GM19468 (cell line): Measurements from ENCODE around the gene TTC38.
"Not testable (repeated sequence)": the region's sequence is repeated elsewhere in the genome, so short reads cannot be mapped to it uniquely, and the experiment has no call there.

ENCODE experiments used
- ATAC-seq: cut with Tn5 transposase; IDR thresholded peaks from one replicate; pipeline ENCODE4 v1.9.1; 2021; ENCODE audit warnings: mild to moderate bottlenecking, moderate library complexity, moderate number of reproducible peaks; ENCODE audit not compliant: unreplicated experiment; ENCODE audit errors: extremely low read depth

Gene TTC38

DNA sequence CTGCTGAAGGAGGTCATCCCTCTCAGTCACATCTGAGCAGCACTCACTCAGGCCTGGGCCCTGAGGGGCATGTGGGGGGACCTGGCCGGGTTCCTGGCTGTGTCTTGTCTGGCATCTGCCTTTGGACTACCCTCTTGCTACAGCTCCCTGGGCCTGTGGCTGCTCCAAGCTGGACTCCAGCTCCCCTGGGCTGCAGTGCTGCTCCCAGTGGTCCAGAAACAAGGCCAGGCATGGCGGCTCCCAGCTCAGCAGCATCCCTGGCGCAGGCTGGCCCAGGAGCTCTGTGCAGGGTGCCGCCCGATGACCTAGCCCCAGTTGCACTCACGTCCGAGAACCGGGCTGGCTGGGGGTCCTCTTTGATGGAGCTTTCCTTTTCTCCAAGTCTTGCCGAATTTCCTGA, 23.0 kb upstream of the TTC38 start:
- ATAC-seq, result no peak

DNA sequence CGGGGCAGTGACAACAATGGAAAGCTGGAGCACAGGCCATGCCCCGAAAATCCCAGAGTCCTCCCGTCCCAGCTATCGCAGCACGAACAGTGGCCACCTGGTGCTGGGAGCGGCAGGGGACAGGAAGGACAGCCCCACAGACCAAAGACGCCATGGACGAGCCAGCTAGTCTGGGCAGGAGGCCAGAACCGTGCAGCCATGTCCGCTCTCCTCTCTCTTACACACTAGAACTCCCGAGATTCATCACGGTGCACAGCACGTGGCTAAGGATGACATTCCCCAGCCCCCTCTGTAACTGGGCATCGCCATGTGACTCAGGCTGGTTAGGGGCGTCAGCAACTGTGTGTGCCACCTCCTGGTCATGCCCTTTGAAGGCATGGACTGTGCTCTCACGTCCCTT, 22.3 kb upstream of the TTC38 start:
- no peak for ATAC-seq

DNA sequence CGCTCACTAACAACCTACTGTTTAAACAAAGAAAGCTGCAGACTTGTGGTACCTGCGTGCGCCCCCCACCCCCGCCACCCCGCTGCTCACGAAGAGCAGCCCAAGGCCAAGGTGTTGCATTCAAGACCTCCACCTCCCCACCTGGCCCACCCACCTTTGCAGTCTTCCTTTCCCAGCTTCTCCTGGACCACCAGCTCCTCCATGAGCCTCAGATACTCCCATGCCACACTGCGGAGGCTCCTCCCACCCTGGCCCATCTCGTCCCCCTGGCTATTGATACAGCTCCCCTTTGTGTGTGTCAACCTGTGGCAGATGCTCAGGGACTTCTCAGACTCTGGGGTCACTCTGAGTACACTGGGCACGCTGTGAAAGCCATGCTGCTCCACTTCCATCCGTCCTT, 21.6 kb upstream of the TTC38 start:
- ATAC-seq, result no peak

DNA sequence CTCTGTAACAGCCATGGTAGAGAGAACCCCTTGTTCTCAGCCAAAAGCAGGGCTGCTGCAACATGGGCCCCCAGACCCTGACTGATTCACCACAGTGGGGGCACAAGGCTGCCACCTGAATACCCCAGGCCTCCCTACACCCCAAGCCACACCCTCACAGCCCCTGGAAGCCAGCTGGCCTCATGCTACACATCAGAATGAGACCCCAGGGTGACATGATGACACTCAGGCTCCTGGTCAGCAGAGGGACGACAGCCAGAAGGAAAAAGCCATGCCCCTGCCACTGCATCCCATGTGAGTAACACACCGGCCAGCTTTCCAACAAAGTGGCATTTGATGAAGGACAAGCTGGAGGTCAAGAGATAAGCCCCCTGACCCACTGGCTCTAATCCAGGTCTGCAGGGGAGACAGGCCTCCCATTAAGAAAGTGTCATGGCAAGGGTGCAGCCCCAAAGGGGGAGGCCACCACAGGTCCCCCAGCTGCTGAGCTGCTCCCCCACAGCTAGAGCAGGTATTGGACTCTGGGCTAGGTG, 20.3 kb upstream of the TTC38 start:
- no peak for ATAC-seq

DNA sequence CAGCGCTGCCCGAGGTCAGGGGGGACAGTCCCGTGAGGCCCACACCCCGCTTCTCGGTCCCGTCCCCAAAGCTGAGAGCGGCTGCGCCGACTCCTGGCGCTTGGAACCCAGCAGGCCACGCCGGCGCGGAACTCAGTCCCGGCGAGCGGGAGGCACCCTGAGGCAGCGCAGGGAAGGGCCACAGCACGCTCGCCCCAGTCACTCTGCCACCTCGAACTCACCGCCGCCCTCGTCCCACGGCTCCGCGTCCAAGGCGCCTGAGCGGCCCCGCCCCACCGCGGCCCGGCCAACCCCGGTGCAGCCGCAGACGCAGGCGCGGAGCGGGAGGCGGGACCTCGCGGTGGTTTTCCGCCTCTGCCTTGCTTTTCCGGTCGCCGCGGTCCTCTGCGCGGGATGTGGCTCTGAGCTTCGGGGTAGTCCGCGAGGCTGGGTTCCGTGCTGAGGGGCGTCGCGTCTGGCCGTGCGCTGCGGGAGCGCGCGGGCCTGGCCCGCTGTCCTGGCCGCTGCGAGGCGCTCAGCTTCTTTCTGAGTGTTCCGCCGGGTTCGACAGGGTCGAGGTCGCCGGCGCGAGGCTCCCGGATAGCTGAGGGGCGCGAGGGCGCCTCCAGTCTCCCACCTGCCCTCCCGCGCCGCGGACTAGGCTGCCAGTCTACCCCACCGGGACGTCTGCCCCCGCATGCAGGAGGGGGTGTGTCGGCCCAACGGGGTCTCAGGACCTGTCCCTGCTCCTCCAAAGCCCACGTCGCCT, 17.6 kb upstream of the TTC38 start, which contains the start of gene CDPF1:
CDPF1 (minus strand) TSS at position 259 of the 748 bp plus-strand sequence. CDS start 2,009 bp downstream, outside the sequence.
- ATAC-seq, result peak; percentile 48

DNA sequence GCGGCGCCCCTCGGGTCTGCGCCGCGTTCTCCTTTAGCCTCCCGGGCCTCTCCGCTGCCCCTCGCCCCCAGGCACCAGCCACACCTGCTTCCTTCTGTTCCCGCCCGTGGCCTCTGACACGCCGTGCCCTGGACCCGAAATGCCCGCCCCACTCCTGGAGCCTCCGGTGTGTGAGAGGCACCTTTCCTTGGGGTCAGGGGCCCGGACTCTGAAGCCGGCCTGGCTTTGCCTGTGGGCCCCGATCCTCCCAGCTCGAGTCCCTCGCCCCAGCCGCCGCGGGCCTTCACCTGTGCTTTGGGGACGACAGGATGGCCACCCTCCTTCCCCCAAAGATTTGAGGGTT, 17.1 kb upstream of the TTC38 start:
- ATAC-seq, result no peak

DNA sequence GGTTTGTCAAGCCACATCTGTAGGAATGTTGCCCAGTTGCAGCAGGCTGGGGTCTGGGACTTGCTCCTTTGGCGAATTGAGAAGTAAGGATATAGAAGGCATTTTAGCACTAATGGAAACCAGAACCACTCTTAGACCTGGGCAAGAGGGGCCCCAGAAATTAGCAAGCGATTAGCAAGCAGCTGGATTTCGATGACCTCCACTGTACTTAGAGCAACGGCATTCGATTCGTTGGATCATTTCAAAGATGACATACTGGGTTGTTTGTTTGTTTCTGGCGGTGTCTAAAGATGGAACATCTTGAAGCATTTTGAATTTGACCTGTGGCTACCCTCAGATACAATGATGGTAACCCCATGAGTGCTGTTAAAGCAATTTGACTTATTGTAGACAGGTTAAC, 16.5 kb upstream of the TTC38 start:
- no peak for ATAC-seq

DNA sequence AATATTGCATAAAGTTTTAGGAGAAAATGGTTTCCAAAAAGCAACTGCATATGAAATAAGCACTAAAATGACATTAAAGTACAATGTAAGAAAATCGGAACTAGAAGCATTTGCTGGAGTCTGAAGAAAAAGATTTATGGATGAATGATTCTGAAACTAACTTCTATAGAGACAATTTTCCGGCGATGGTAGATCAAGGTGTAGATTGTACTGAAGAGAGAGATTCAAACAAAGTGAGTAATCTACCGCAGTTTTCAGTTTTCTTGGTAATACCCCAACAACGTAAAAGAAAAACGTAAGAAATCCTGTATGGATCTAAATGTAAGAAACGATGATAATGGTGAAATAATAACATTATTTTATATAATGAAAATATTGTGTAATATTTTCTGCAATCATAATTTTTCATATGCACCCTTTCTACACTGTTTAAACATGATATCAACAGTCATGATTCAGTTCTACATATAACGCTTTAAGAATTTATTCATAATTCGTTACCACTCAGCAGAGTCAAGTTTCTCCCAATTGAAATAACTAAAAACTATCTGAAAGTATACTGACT, 15.9 kb upstream of the TTC38 start:
- ATAC-seq, result no peak

DNA sequence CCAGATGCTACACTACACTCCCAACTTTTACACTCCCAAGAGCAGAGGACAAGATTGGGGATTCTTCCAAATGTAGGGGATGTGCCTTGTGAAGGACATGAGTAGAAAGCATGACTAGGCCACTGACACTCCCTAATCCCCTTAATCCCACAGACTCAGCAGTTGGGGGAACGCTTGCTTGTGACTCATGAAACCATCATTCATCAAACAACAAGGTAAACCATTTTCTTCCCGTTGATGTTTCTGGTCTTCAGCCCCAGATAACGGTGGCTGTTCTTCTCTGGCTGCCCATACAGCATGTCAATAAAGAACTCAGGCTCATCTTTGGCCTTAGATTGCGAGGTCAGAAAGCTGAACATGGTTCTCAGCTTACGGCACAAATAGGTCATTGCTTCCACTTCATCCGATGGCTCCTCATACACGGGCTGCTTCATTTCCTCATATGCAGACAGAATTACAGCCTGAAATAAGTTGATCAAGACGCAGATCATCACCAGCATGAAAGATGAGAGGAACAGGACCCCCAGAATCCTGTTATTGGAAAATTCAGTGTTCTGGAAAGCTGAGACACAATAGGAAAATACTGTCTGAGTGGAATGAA, 11.3 kb upstream of the TTC38 start:
- no peak for ATAC-seq

DNA sequence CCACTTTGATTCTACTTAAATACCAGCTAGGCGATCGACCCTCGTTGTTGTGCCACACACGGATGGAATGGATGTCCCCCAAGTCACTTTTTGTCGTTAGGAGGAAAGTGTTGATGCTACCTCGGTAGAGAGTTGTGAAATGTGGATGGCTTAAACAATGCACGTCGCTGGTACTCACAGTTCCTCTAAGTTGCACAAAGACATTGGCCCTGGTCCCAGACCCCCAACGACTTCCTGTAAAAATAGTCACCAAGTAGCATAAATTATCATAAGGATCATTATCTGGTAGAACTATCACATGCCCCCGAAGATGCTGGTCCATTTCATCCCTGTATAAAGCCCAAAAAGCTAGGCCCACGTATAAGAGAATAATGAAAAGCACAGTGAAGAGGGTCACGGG, 8.4 kb upstream of the TTC38 start:
- no peak for ATAC-seq

DNA sequence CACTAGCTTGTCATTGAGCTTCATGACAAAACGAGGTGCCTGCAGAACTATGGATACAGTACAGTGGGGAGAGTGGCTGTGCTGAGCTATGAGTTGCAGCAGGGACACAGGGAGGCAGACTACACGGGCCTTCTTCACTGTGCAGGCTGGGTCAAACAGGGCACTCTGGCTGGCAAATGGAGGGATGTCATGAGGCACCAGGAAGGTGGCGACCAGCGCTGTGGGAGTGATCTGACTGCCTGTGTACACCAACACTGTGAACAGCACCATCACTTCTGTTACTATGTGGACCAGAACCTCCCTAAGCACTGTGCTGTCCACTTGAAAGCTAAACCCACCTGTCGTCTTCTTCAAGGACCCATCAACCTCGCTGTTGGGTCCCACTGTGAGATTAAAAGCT, 7.8 kb upstream of the TTC38 start:
- ATAC-seq, result no peak

DNA sequence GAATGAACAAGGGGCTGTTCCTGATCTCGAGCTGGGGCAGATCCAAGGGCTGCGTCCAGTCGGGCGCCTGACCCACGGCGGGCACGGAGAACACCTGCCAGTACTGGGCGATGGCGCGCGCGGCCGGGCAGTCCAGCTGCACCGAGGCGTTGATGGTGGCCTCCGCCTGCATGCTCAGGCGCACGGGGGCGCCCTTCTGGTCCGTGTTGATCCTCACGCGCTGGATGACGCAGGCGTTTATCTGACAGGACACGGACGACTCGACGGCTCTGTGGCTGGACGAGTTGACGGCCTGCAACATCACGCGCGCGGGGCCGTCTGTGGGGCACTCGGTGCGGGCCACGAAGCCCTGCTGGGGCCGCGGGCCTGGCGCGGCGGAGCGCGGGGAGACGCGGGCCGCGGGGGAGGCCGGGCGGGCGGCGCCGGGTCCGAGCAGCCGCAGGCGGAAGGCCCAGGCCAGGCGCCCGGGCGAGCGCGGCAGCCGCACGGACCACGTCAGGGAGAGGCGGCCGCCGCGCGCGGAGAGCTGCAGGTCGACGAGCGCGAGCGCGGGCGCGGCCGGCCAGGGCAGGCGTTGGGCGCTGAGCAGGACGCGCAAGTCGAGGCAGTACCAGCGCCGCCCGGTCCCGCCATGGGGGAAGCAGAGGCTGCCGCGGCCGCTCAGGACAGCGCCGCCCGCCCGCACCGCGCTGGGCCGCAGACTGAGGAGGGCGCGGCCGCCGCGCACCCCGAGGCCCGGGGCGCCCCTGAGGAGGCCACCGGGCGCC, 5.2 kb upstream of the TTC38 start:
- no peak for ATAC-seq

DNA sequence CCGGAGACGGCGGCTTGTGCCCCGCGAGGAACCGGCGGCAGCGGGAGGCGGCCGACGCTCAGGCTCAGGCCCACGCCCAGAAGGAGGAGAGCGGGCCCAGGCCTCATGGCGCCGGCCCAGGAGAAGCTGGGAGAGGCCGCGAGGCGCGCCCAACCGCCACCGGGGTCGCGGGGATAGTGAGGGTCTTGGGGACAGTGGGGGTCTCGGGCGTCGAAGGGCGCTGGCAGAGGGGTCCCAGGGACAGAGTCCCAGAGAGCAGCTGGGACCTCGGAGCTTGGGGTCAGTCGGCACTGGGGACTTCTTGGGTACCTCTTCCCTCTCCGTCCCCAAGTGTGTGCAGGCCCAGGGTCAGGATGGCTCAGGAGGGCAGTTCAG, 4.6 kb upstream of the TTC38 start, which contains the start of gene PKDREJ:
PKDREJ (minus strand) TSS at position 128 of the 375 bp plus-strand sequence; CDS start at position 107, 21 bp downstream.
- ATAC-seq, result no peak

DNA sequence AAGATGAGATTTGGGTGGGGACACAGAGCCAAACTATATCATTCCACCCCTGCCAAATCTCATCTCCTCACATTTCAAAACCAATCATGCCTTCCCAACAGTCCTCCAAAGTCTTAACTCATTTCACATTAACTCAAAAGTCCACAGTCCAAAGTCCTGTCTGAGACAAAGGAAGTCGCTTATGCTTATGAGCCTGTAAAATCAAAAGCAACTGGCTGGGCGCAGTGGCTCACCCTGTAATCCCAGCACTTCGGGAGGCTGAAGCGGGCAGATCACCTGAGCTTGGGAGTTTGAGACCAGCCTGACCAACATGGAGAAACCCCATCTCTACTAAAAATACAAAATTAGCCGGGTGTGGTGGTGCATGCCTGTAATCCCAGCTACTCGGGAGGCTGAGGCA, 3.3 kb upstream of the TTC38 start:
- ATAC-seq, result not testable (repeated sequence)

DNA sequence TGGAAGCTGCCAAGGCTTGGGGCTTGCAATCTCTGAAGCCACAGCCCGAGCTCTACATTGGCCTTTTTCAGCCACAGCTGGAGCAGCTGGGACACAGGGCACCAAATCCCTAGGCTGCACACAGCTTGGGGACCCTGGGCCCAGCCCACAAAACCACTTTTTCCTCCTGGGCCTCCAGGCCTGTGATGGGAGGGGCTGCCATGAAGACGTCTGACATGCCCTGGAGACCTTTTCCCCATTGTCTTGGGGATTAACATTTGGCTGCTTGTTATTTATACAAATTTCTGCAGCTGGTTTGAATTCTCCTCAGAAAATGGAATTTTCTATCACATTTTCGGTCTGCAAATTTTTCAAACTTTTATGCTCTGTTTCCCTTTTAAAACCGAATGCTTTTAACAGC, 2.2 kb upstream of the TTC38 start:
- ATAC-seq, result not testable (repeated sequence)

DNA sequence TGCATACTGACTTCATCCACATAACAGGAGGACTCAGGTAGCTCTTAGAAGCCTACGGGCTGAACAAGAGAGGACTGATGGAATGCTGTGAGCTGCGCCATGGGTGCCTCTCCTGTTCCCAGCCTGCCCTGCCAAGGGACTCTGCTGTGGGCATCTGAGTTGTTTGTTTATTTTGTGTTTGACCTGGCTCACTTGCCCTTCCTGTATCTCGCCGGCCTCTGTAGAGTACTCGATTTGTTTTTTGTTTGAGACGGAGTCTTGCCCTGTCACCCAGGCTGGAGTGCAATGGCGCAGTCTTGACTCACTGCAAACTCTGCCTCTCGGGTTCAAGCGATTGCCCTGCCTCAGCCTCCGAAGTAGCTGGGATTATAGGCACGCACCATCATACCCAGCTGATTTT, 1.8 kb downstream of the TTC38 start:
- no peak for ATAC-seq

DNA sequence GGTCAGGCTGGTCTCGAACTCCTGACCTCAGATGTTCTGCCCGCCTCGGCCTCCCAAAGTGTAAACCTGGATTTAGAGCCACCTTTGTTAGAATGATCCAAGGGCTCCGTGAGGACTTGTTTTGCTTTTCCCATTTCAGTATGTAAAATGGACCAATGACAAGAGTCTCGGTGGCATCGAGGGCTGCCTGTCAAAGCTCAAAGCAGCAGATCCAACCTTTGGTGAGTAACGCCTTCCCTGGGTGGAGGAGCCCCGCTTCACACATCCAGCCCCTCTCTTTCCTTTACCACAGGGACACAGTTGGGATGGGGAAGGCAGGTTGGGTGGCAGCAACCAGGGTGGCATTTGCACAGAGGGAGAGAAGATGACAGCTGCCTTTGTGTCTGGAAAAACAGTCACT, 4.4 kb downstream of the TTC38 start:
- no peak for ATAC-seq

DNA sequence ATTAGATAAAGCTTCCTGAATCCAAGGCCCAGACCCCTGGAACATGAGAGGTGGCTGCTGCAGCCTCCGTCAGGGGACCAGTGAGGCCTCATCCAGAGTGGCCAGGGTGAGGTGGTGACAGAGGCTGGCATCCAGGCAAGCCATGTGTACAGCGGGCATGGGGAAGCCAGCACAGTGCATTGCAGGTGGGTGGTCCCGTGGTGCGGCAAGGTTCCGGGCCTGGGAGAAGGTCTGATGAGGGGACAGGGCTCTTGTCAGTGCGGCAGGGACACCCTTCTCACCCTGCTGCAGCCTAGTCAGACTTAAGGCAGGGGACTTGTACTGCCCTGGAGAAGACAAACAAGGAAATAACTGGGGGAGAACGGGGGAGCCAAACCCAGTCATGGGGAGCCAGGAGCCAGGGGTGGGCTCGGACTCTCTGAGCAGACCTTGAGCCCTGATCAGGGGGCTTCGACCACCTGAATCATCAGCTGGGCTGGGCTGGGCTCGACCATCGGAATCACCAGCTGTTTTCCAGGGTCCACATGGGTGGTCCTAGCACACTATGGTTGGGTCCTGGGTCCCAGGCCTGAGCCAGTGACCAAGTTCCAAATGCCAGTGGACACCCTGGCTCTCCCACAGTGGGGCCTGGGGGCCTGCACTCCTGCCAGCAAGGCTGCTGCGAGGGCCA, 5.1 kb downstream of the TTC38 start:
- ATAC-seq, result no peak

DNA sequence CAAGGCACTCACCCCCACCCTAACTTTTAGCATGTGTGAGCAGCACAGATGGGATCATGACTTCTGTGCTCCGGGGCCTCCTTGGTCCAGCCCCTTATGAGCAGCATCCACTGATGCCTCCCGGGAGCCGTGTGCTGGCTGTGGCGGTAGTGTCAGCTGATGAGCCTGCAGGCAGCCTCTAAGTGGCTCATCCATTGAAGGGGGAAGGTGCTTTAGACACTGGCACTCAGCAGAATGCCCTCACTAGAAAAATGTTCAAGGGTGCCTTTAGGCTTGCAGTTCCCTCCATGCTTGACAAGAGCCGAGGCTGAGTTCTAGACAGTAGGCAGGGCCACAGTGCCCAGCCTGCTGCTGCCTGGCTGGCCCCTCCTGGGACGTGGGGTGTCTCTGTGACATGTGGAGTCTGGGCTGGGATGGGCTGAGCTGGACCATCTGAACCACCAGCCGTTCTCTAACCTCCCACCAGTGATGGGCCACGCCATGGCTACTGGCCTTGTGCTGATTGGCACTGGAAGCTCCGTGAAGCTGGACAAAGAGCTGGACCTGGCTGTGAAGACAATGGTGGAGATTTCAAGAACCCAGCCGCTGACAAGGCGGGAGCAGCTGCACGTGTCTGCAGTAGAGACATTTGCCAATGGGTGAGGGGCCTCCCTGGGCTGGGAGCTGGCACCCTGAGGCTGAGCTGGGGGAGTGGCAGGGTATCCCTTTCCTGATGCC, 5.8 kb downstream of the TTC38 start:
- ATAC-seq, result no peak

DNA sequence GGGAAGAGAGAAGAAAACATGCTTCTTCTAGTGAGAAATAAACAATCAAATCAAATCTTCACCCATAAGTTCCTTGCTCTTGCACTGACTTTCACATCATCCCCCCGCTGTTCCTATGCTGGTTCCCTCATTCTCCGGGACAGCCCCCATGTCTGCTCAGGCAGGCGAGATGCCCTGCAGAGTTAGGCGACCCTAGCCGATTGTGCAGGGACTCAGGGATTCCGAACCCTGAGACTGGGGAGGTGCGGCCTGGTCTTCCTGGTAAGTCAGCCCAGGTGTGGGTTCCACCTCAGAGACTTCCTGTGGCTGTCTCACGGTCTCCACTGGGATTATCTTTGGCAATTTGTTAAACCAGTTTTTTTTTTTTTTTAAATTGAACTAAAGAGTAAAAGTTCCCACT, 6.6 kb downstream of the TTC38 start:
- no peak for ATAC-seq
